IMR-90 (cell line): ENCODE measurements around the gene CSAD. TPM values are rescaled to one million over a fixed set of nuclear protein-coding genes. Genes with fewer than 3 reads are reported as not detected.

Experiments used
- ATAC-seq: fragments of 200-7000 bp; cut with Tn5 transposase; 2 replicates; pipeline ENCODE4 v1.9.1; 2020; ENCODE audit warnings: low read depth, mild to moderate bottlenecking, moderate library complexity
- BruUV-seq: library from RNA; stranded (reverse); fragments of 400-500 nt; replicated peaks from 2 replicates; lab custom pipeline; 2021; lab: Mats Ljungman, UMichigan
- CTCF ChIA-PET: fragments of 300-600 bp; formaldehyde crosslinking; extraction: SDS; loops from one replicate; lab custom pipeline; 2021; ENCODE audit warnings: antibody characterized with exemption; lab: Yijun Ruan, JAX
- POLR2A ChIA-PET: fragments of 300-600 bp; sonication (Branson Sonifier 250); formaldehyde crosslinking; loops from one replicate; lab custom pipeline; 2022; ENCODE audit warnings: antibody characterized with exemption; ENCODE audit not compliant: unreplicated experiment; lab: Charles Lee
- DNase-seq: peaks from one replicate; pipeline ENCODE4 v3.0.0; 2013
- H2AFZ ChIP-seq: replicated peaks from 2 replicates; pipeline ENCODE3; 2013; ENCODE audit warnings: low read length, mild to moderate bottlenecking; ENCODE audit not compliant: poor library complexity
- H2AK5ac ChIP-seq: 2 replicates; pipeline ENCODE4 v1.6.1; 2013; ENCODE audit warnings: low read depth, low read length, inconsistent platforms
- H2AK9ac ChIP-seq: replicated peaks from 2 replicates; pipeline ENCODE3; 2013; ENCODE audit warnings: mild to moderate bottlenecking, low read depth, low read length, moderate library complexity; ENCODE audit not compliant: poor library complexity
- H2BK120ac ChIP-seq: 2 replicates; pipeline ENCODE4 v1.6.1; 2013; ENCODE audit warnings: low read depth, low read length, inconsistent platforms
- H2BK15ac ChIP-seq: 3 replicates; pipeline ENCODE4 v1.6.1; 2013; ENCODE audit warnings: low read depth, low read length, inconsistent platforms
- H2BK20ac ChIP-seq: 2 replicates; pipeline ENCODE4 v1.6.1; 2013; ENCODE audit warnings: low read depth, mild to moderate bottlenecking, inconsistent platforms, low read length, moderate library complexity
- H2BK5ac ChIP-seq: 2 replicates; pipeline ENCODE4 v1.6.1; 2013; ENCODE audit warnings: mild to moderate bottlenecking, low read depth, low read length, inconsistent platforms; ENCODE audit not compliant: poor library complexity, severe bottlenecking
- H3K14ac ChIP-seq: replicated peaks from 2 replicates; pipeline ENCODE4 v1.6.1; 2013; ENCODE audit warnings: low read depth, low read length, inconsistent platforms
- H3K18ac ChIP-seq: 2 replicates; pipeline ENCODE4 v1.6.1; 2013; ENCODE audit warnings: low read depth, low read length, control low read depth
- H3K23ac ChIP-seq: 2 replicates; pipeline ENCODE4 v1.6.1; 2013; ENCODE audit warnings: low read depth, low read length, inconsistent platforms
- H3K27ac ChIP-seq: 2 replicates; pipeline ENCODE4 v1.5.1; 2013; ENCODE audit warnings: mild to moderate bottlenecking, control low read depth, low read length; ENCODE audit not compliant: insufficient read depth
- H3K27me3 ChIP-seq: 2 replicates; pipeline ENCODE4 v1.6.1; 2013; ENCODE audit warnings: low read length; ENCODE audit not compliant: control insufficient read depth, insufficient read depth
- H3K36me3 ChIP-seq: 2 replicates; pipeline ENCODE4 v1.6.1; 2013; ENCODE audit warnings: low read length, mixed read lengths; ENCODE audit not compliant: control insufficient read depth, insufficient read depth
- H3K4ac ChIP-seq: 2 replicates; pipeline ENCODE4 v1.6.1; 2013; ENCODE audit warnings: low read depth, low read length, inconsistent platforms
- H3K4me1 ChIP-seq: 2 replicates; pipeline ENCODE4 v1.6.1; 2013; ENCODE audit warnings: low read length, mixed read lengths; ENCODE audit not compliant: control insufficient read depth, insufficient read depth
- H3K4me2 ChIP-seq: 2 replicates; pipeline ENCODE4 v1.6.1; 2013; ENCODE audit warnings: low read depth, mild to moderate bottlenecking, control low read depth, low read length, moderate library complexity
- H3K4me3 ChIP-seq: 2 replicates; pipeline ENCODE4 v1.5.1; 2013; ENCODE audit warnings: low read depth, mild to moderate bottlenecking, control low read depth, low read length, moderate library complexity; ENCODE audit not compliant: insufficient read depth
- H3K56ac ChIP-seq: 2 replicates; pipeline ENCODE4 v1.6.1; 2013; ENCODE audit warnings: low read length, inconsistent platforms; ENCODE audit not compliant: insufficient read depth; ENCODE audit errors: extremely low read depth
- H3K79me1 ChIP-seq, 2 experiments: 2 replicates each; pipeline ENCODE4 v1.6.1; 2013; ENCODE audit warnings: low read length in 2 of 2, inconsistent platforms in 1 of 2, low read depth in 1 of 2
- H3K9ac ChIP-seq: 2 replicates; pipeline ENCODE4 v1.6.1; 2013; ENCODE audit warnings: low read depth, low read length, control low read depth
- H3K9me1 ChIP-seq: 2 replicates; pipeline ENCODE4 v1.6.1; 2013; ENCODE audit warnings: low read length, inconsistent platforms; ENCODE audit not compliant: insufficient read depth
- H3K9me3 ChIP-seq: 2 replicates; pipeline ENCODE4 v1.6.1; 2013; ENCODE audit warnings: low read length; ENCODE audit not compliant: control insufficient read depth, insufficient read depth
- H4K20me1 ChIP-seq: 2 replicates; pipeline ENCODE4 v1.6.1; 2013; ENCODE audit warnings: low read length, inconsistent platforms; ENCODE audit not compliant: insufficient read depth
- H4K5ac ChIP-seq: 2 replicates; pipeline ENCODE4 v1.6.1; 2013; ENCODE audit warnings: mild to moderate bottlenecking, low read depth, low read length, control low read depth
- H4K8ac ChIP-seq, 2 experiments: 2 replicates each; pipeline ENCODE4 v1.6.1; 2013; ENCODE audit warnings: low read depth in 2 of 2, low read length in 2 of 2, control low read depth in 1 of 2, inconsistent platforms in 1 of 2
- H4K91ac ChIP-seq: 2 replicates; pipeline ENCODE4 v1.6.1; 2013; ENCODE audit warnings: low read depth, low read length, inconsistent platforms; ENCODE audit not compliant: insufficient read depth
- BHLHE40 ChIP-seq: fragments of 150-350 bp; IDR thresholded peaks from 2 replicates; pipeline ENCODE4 v1.6.1; 2016; ENCODE audit warnings: mild to moderate bottlenecking, low read depth, low read length
- CEBPB ChIP-seq: IDR thresholded peaks from 2 replicates; pipeline ENCODE4 v1.6.1; 2012; ENCODE audit warnings: low read depth, low read length, improper control_type of control experiment
- CHD1 ChIP-seq: IDR thresholded peaks from 2 replicates; pipeline ENCODE4 v1.6.1; 2012; ENCODE audit warnings: low read depth, low read length, improper control_type of control experiment
- FOS ChIP-seq: fragments of 150-350 bp; IDR thresholded peaks from 2 replicates; pipeline ENCODE4 v1.6.1; 2016; ENCODE audit warnings: low read depth, low read length
- MAFK ChIP-seq: IDR thresholded peaks from 2 replicates; pipeline ENCODE4 v1.6.1; 2012; ENCODE audit warnings: low read depth, low read length, improper control_type of control experiment
- MXI1 ChIP-seq: IDR thresholded peaks from 2 replicates; pipeline ENCODE4 v1.6.1; 2012; ENCODE audit warnings: low read depth, mild to moderate bottlenecking, low read length, moderate library complexity, borderline replicate concordance
- NFE2L2 ChIP-seq: fragments of 150-350 bp; IDR thresholded peaks from 2 replicates; pipeline ENCODE4 v1.6.1; 2016; ENCODE audit warnings: low read depth, mild to moderate bottlenecking, low read length
- POLR2A ChIP-seq: IDR thresholded peaks from 2 replicates; pipeline ENCODE4 v1.6.1; 2012; ENCODE audit warnings: mild to moderate bottlenecking, low read depth, low read length
- RCOR1 ChIP-seq: IDR thresholded peaks from 2 replicates; pipeline ENCODE4 v1.6.1; 2012; ENCODE audit warnings: mild to moderate bottlenecking, low read length, improper control_type of control experiment; ENCODE audit not compliant: insufficient replicate concordance
- RFX5 ChIP-seq: IDR thresholded peaks from 2 replicates; pipeline ENCODE4 v1.8.0; 2012; ENCODE audit warnings: low read depth, mild to moderate bottlenecking, low read length, moderate library complexity
- SMC3 ChIP-seq: fragments of 150-350 bp; IDR thresholded peaks from 2 replicates; pipeline ENCODE4 v1.6.1; 2016; ENCODE audit warnings: low read depth, mild to moderate bottlenecking, antibody characterized with exemption, low read length, moderate library complexity
- WGBS, 2 experiments: methylation state at CpG; one replicate each; pipeline versions ENCODE4 v1.1.5 to v1.1.7; 2013; ENCODE audit warnings: missing lambda C conversion rate in 2 of 2; ENCODE audit not compliant: insufficient read length in 1 of 2; ENCODE audit errors: extremely low coverage in 2 of 2; 5-methylcytosine and 5-hydroxymethylcytosine counted together
- dilution Hi-C: fragments of 300-500 bp; cut with HindIII; formaldehyde crosslinking; loops from one replicate; pipeline ENCODE4 v1.14.3; 2018; ENCODE audit warnings: low sequenced_read_pairs; ENCODE audit not compliant: unreplicated experiment
- in situ Hi-C: fragments of 300-500 bp; cut with MboI; formaldehyde crosslinking; loops from 3 replicates; pipeline ENCODE4 v1.14.3; 2019; ENCODE audit warnings: low sequenced_read_pairs, inconsistent platforms, mixed read lengths
- intact Hi-C: fragments of 100-400 bp; cut with micrococcal nuclease; formaldehyde crosslinking; loops from 2 replicates; pipeline ENCODE4 v1.10.0; 2022
- polyA plus RNA-seq, 3 experiments: library from polyadenylated mRNA; depleted of rRNA; stranded (reverse); fragments of >200 nt; gene quantifications; 2 replicates each; pipeline ENCODE4 v1.2.3, GENCODE V29; 2012; ENCODE audit warnings: low replicate concordance in 1 of 3
- total RNA-seq: library from RNA; depleted of rRNA; stranded (reverse); fragments of >200 nt; gene quantifications from 2 replicates; pipeline ENCODE4 v1.2.3, GENCODE V29; 2012

The CSAD gene
- total and polyA plus RNA-seq, 2 of the 4 experiments (the other 2 are of a cell fraction): 5.4 to 45.6 TPM

DNA sequence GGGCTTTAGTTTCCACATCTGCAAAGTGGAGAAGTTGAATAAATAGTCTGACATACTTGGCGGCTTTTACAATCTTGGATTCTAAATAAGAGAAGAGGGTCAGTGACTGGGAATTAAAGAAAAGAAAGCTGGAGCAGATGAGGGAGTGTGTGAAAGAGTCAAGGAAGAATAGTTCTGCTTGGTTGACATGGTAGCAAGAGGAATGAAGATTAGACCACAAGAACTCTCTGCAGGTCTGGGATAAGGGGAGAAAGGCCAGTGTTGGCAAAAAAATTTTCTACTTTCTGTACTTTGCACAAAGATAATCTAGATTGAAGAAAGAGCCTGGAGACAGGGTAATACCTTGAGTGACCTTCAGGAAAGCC is 20.4 kb upstream of the CSAD start:
- Histone ChIP-seq H3K27me3 (peaks cover 2% of the 10 kb centered on the region; the same call in 1 of the 2 replicates), H2AK5ac (no peak overlapping the region), H3K9me3 (no peaks in the 10 kb centered on the region), H4K20me1 (no peaks in the 10 kb centered on the region), H3K14ac (no peak overlapping the region), H3K4ac (no peak overlapping the region), H3K36me3 (no peaks in the 10 kb centered on the region), H3K18ac (no peak overlapping the region), H4K91ac (no peak overlapping the region), H3K23ac (no peak overlapping the region), H2AK9ac (no peak overlapping the region), H4K5ac (no peak overlapping the region), H2BK120ac (no peak overlapping the region), H3K27ac (no peak overlapping the region), H4K8ac (no peak overlapping the region), H3K9me1 (peaks cover 6% of the 10 kb centered on the region; the same call in 1 of the 2 replicates), H3K79me1 (no peaks in the 10 kb centered on the region), H3K56ac (no peak overlapping the region), H3K9ac (no peak overlapping the region), H2AFZ (peak overlapping the region; percentile 9), H3K4me3 (no peak overlapping the region), H3K4me1 (peaks cover 3% of the 10 kb centered on the region), H2BK20ac (no peak overlapping the region), H3K4me2 (peak overlapping the region; percentile 6; the same call in 1 of the 2 replicates), H2BK5ac (no peak overlapping the region), H2BK15ac (no peak overlapping the region)
- TF ChIP-seq CEBPB: no peak
- no peak for TF ChIP-seq NFE2L2
- TF ChIP-seq BHLHE40: no peak
- no peak for TF ChIP-seq RFX5
- no peak for TF ChIP-seq FOS
- no peak for TF ChIP-seq POLR2A
- TF ChIP-seq MXI1: no peak
- no peak for TF ChIP-seq MAFK
- TF ChIP-seq RCOR1: no peak
- no peak for TF ChIP-seq CHD1
- TF ChIP-seq SMC3: no peak
- ATAC-seq (peak; percentile 11), DNase-seq (peak; percentile 49)
- dilution Hi-C loops: no loop called here
- intact Hi-C loops: no loop called here
- ChIA-PET CTCF (interaction anchor here (0.7 to 1.6 kb wide), 3 partner anchors 12 to 98 kb away, joined by 3 to 4 read pairs (median 3); partner anchors contain the start of gene MYG1), POLR2A (no interaction called here)
- in situ Hi-C loops: no loop called here
- no TSS peak for BruUV-seq
- WGBS, 2 experiments: no CpG with 5 or more reads among the region's 1 CpG
